Smooth muscle cell (in vitro differentiated cells): ENCODE data around the gene TMEM214. TPM values are rescaled to one million over a fixed set of nuclear protein-coding genes. Genes with fewer than 3 reads are reported as not detected.

ENCODE experiments used
- DNase-seq: peaks from one replicate; lab custom pipeline; 2025; ENCODE audit not compliant: unreplicated experiment; lab: John Stamatoyannopoulos, UW
- H2AFZ ChIP-seq: fragments of 200-600 bp; sonication (generic); 2 replicates; pipeline ENCODE4 v1.6.0; 2016; ENCODE audit warnings: antibody characterized with exemption, low read depth, mild to moderate bottlenecking
- H3F3A ChIP-seq: fragments of 200-600 bp; sonication (generic); 2 replicates; pipeline ENCODE4 v1.6.0; 2017; ENCODE audit warnings: antibody characterized with exemption, low read depth
- H3K27ac ChIP-seq: fragments of 200-600 bp; sonication (generic); 2 replicates; pipeline ENCODE4 v1.5.1; 2016; ENCODE audit warnings: low read depth, mild to moderate bottlenecking
- H3K27me3 ChIP-seq: fragments of 200-600 bp; sonication (generic); 2 replicates; pipeline ENCODE4 v1.6.1; 2016; ENCODE audit warnings: low read depth, mild to moderate bottlenecking
- H3K36me3 ChIP-seq: fragments of 200-600 bp; sonication (generic); 2 replicates; pipeline ENCODE4 v1.5.1; 2016; ENCODE audit warnings: low read depth
- H3K4me1 ChIP-seq: fragments of 200-600 bp; sonication (generic); 2 replicates; pipeline ENCODE4 v1.5.1; 2016; ENCODE audit warnings: low read depth
- H3K4me2 ChIP-seq: fragments of 200-600 bp; sonication (generic); 2 replicates; pipeline ENCODE4 v1.6.0; 2016; ENCODE audit warnings: mild to moderate bottlenecking
- H3K4me3 ChIP-seq: fragments of 200-600 bp; sonication (generic); 2 replicates; pipeline ENCODE4 v1.5.1; 2016; ENCODE audit warnings: mild to moderate bottlenecking
- H3K79me2 ChIP-seq: fragments of 200-600 bp; sonication (generic); 2 replicates; pipeline ENCODE4 v1.6.0; 2016; ENCODE audit warnings: low read depth, mild to moderate bottlenecking
- H3K9ac ChIP-seq: fragments of 200-600 bp; sonication (generic); 2 replicates; pipeline ENCODE4 v1.6.0; 2016; ENCODE audit warnings: low read depth
- H3K9me3 ChIP-seq: fragments of 200-600 bp; sonication (generic); replicated peaks from 2 replicates; pipeline ENCODE4 v1.5.1; 2016; ENCODE audit warnings: low read depth
- H4K20me1 ChIP-seq: fragments of 200-600 bp; sonication (generic); 2 replicates; pipeline ENCODE4 v1.6.0; 2016; ENCODE audit warnings: low read depth
- WGBS: methylation state at CpG from one replicate; pipeline ENCODE4 v1.1.7; 2016; ENCODE audit warnings: low lambda C conversion rate; 5-methylcytosine and 5-hydroxymethylcytosine counted together
- polyA plus RNA-seq: library from polyadenylated mRNA; unstranded; fragments of >200 nt; fragmentation: Nextera tagmentation; extraction: Ambion mirVana; gene quantifications from 2 replicates; pipeline ENCODE4 v1.2.1, GENCODE V29; 2016
- total RNA-seq: library from RNA; depleted of rRNA; stranded (reverse); fragments of >200 nt; gene quantifications from 2 replicates; pipeline ENCODE4 v1.2.3, GENCODE V29; 2014
- TF ChIP-seq, protein P1 (sequence below): fragments of 200-600 bp; sonication (generic); IDR thresholded peaks from 2 replicates; pipeline ENCODE4 v1.5.1; 2017; ENCODE audit warnings: borderline replicate concordance, mild to moderate bottlenecking, antibody characterized with exemption; ENCODE audit not compliant: insufficient read depth, poor library complexity, severe bottlenecking

The TMEM214 gene
- total and polyA plus RNA-seq, 2 experiments from 2014 or later: 79.6 to 99.7 TPM

GRCh38 chr2:27086090-27086723, 53.4 kb downstream of the TMEM214 start:
- TF ChIP-seq, protein P1, sequence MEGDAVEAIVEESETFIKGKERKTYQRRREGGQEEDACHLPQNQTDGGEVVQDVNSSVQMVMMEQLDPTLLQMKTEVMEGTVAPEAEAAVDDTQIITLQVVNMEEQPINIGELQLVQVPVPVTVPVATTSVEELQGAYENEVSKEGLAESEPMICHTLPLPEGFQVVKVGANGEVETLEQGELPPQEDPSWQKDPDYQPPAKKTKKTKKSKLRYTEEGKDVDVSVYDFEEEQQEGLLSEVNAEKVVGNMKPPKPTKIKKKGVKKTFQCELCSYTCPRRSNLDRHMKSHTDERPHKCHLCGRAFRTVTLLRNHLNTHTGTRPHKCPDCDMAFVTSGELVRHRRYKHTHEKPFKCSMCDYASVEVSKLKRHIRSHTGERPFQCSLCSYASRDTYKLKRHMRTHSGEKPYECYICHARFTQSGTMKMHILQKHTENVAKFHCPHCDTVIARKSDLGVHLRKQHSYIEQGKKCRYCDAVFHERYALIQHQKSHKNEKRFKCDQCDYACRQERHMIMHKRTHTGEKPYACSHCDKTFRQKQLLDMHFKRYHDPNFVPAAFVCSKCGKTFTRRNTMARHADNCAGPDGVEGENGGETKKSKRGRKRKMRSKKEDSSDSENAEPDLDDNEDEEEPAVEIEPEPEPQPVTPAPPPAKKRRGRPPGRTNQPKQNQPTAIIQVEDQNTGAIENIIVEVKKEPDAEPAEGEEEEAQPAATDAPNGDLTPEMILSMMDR: peak; percentile 91
- no peaks in the 10 kb centered on the region for H3K36me3 ChIP-seq
- peaks cover 13% of the 10 kb centered on the region for H3K4me1 ChIP-seq
- H3F3A ChIP-seq: peaks cover 15% of the 10 kb centered on the region
- H3K27me3 ChIP-seq: no peaks in the 10 kb centered on the region
- under 1% methylated on average over 49 of the region's 81 CpGs for WGBS
- peak overlapping the region; percentile 83 for H3K4me3 ChIP-seq
- peak overlapping the region; percentile 61 for H3K27ac ChIP-seq
- H3K9me3 ChIP-seq: no peaks in the 10 kb centered on the region
- DNase-seq: peak; percentile 95
- no peaks in the 10 kb centered on the region for H3K79me2 ChIP-seq
- peak overlapping the region; percentile 54 for H3K9ac ChIP-seq
- H3K4me2 ChIP-seq: peak overlapping the region; percentile 99
- peak overlapping the region; percentile 69 for H2AFZ ChIP-seq
- H4K20me1 ChIP-seq: peaks cover 33% of the 10 kb centered on the region

DNA sequence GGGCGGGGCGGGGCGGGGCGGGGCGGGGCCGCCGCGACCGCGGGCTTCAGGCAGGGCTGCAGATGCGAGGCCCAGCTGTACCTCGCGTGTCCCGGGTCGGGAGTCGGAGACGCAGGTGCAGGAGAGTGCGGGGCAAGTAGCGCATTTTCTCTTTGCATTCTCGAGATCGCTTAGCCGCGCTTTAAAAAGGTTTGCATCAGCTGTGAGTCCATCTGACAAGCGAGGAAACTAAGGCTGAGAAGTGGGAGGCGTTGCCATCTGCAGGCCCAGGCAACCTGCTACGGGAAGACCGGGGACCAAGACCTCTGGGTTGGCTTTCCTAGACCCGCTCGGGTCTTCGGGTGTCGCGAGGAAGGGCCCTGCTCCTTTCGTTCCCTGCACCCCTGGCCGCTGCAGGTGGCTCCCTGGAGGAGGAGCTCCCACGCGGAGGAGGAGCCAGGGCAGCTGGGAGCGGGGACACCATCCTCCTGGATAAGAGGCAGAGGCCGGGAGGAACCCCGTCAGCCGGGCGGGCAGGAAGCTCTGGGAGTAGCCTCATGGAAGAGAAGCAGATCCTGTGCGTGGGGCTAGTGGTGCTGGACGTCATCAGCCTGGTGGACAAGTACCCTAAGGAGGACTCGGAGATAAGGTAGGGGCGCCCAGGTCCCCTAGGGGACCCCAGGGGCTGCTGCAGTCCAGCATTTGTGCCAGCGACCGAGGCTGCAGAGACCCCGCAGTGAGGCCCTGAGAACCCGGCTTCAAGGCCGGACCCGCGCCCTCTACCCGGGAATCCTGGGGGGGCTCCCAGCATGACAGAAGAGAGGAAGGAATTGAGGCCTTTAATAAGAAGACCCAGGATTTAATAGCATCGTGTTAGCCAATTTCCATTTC, 54.2 kb downstream of the TMEM214 start, which contains the start of gene KHK:
TSS of gene KHK (plus strand) at position 49 of the 870 bp plus-strand sequence. CDS start at position 537, 488 bp downstream.
- peaks cover 15% of the 10 kb centered on the region for H3F3A ChIP-seq
- H3K4me1 ChIP-seq: peaks cover 10% of the 10 kb centered on the region
- H4K20me1 ChIP-seq: peaks cover 26% of the 10 kb centered on the region
- H3K9ac ChIP-seq: peak within 1 kb of the TSS; percentile 54
- H3K4me3 ChIP-seq: peak within 1 kb of the TSS; percentile 83
- H3K9me3 ChIP-seq: no peaks in the 10 kb centered on the region
- peak within 1 kb of the TSS; percentile 69 for H2AFZ ChIP-seq
- H3K4me2 ChIP-seq: peak within 1 kb of the TSS; percentile 99
- 11% methylated on average over 51 of the region's 54 CpGs for WGBS
- no peaks in the 10 kb centered on the region for H3K79me2 ChIP-seq
- H3K36me3 ChIP-seq: no peaks in the 10 kb centered on the region
- no peaks in the 10 kb centered on the region for H3K27me3 ChIP-seq
- TF ChIP-seq, protein P1: no peak
- H3K27ac ChIP-seq: peak within 1 kb of the TSS; percentile 61
- no peak for DNase-seq

DNA sequence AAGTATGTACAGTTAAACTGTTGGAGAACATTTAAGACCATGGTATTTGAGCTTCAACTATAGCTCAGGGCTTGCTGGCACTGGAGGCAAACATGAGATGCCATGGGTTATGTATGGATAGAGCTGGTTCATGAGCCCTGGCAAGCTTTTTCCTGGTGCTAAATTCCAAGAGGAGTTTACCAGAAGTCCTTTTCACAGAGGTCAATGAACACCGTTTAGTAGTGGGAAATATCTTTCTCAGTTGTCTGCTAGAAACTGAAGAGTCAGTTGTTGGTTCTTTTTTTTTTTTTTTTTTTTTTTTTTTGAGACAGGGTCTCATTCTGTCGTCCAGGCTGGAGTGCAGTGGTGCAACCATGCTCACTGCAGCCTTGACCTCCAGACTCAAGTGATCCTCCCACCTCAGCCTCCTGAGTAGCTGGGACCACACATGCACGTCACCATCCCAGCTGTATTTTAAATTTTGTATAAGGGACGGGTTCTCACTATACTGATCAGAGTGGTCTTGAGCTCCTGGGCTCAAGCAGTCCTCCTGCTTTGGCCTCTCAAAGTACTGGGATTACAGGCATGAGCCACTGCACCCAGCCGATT, 55.2 kb downstream of the TMEM214 start:
- Histone ChIP-seq H3K27ac (no peak overlapping the region), H2AFZ (no peak overlapping the region), H3F3A (peaks cover 15% of the 10 kb centered on the region), H3K9me3 (no peaks in the 10 kb centered on the region), H4K20me1 (peaks cover 16% of the 10 kb centered on the region), H3K27me3 (no peaks in the 10 kb centered on the region), H3K4me1 (peaks cover 10% of the 10 kb centered on the region), H3K4me3 (peak overlapping the region; percentile 83), H3K9ac (no peak overlapping the region), H3K79me2 (no peaks in the 10 kb centered on the region), H3K36me3 (no peaks in the 10 kb centered on the region), H3K4me2 (no peak overlapping the region)
- DNase-seq: no peak
- WGBS: 91% methylated on average over 5 of the region's 5 CpGs
- TF ChIP-seq, protein P1: no peak
